AG10803 (cell line): ENCODE measurements around the gene CREBRF.
"Not testable (repeated sequence)": the region's sequence is repeated elsewhere in the genome, so short reads cannot be mapped to it uniquely, and the experiment has no call there.

ENCODE experiments used
- DNase-seq: peaks from one replicate; pipeline ENCODE4 v3.0.0; 2010; ENCODE audit warnings: low read depth
- H3K4me3 ChIP-seq: 2 replicates; pipeline ENCODE4 v1.5.1; 2011; ENCODE audit warnings: mild to moderate bottlenecking, low read length, control low read depth
- TF ChIP-seq, protein P1 (sequence below): conservative IDR thresholded peaks from 2 replicates; pipeline ENCODE4 v1.5.1; 2011; ENCODE audit warnings: mild to moderate bottlenecking, low read length, control low read depth, inconsistent platforms

The CREBRF gene

DNA sequence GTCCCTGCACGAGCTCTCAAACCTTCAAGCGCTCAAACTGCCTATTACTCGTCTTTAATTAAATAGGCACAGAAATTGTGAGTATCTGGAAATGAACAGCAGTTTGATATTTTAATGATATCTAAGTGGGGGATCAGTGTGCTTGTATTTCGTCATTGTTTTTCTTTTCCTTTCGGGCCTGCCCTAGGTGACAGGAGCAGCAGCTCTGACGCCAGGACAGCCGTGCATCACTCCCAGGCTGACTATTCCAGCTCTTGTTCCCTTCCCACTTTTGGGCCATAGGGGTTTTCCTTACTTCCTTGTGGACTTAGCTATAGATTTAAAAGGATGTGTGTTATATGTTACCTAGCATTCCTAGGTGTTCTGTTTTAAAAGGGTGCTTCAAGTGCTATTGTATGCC, 97.7 kb downstream of the CREBRF start:
- no peak overlapping the region for H3K4me3 ChIP-seq
- TF ChIP-seq, protein P1, sequence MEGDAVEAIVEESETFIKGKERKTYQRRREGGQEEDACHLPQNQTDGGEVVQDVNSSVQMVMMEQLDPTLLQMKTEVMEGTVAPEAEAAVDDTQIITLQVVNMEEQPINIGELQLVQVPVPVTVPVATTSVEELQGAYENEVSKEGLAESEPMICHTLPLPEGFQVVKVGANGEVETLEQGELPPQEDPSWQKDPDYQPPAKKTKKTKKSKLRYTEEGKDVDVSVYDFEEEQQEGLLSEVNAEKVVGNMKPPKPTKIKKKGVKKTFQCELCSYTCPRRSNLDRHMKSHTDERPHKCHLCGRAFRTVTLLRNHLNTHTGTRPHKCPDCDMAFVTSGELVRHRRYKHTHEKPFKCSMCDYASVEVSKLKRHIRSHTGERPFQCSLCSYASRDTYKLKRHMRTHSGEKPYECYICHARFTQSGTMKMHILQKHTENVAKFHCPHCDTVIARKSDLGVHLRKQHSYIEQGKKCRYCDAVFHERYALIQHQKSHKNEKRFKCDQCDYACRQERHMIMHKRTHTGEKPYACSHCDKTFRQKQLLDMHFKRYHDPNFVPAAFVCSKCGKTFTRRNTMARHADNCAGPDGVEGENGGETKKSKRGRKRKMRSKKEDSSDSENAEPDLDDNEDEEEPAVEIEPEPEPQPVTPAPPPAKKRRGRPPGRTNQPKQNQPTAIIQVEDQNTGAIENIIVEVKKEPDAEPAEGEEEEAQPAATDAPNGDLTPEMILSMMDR = no peak
- DNase-seq = no peak

DNA sequence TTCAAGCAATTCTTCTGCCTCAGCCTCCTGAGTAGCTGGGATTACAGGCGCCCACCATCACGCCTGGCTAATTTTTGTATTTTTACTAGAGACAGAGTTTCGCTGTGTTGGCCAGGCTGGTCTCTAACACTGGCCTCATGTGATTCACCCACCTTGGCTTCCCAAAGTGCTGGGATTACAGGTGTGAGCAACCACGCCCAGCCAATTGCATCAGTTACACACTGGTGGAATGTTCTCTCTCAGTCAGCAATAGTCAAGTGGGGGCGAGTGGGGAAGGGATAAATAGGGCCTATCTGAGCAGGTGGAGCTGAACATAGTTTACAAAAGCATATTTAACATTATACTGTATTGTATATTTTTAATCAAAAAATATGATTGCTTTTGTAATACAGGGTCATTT, 98.5 kb downstream of the CREBRF start:
- not testable (repeated sequence) for H3K4me3 ChIP-seq, DNase-seq

DNA sequence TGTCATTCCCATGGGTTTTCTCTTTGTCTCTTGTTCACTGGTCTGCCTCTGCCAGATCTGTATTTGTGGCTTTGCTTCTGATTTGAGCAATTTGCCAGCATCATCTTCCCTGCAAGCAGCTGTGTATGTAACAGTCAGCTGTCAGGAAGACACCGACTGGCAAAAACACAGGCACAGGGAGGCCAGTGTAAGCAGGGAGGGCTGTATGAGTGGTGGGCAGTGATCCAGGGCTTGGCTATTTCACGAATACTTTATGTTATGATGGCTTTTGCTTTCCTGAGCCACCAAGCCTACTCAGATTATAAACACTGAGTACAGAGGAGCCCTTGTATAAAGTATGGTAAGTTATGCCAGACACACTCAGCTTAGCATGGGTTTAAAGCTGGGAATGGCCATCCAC, 99.8 kb downstream of the CREBRF start:
- no peak for DNase-seq
- H3K4me3 ChIP-seq = no peak overlapping the region
- TF ChIP-seq, protein P1 = no peak

DNA sequence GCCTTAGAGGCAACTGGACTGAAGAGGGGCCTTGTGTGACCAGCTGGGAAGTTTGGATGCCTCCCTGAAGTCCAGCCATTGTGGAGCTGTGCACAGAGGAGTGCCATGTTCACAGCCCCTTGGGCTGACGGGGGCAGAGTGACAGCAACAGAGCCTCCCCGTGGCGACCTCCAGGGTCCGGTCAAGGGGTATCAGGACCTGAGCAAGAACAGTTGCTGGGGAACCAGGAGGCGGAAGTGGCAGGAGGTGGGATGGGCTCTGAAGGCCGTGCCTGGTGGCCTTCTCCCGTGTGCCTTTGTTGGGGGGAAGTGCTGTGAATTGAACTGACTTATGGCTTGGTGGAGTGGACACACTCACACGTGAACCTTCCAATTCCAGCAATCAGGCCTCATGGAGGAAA, 102.2 kb downstream of the CREBRF start:
- H3K4me3 ChIP-seq = no peak overlapping the region
- TF ChIP-seq, protein P1 = no peak
- DNase-seq = no peak

DNA sequence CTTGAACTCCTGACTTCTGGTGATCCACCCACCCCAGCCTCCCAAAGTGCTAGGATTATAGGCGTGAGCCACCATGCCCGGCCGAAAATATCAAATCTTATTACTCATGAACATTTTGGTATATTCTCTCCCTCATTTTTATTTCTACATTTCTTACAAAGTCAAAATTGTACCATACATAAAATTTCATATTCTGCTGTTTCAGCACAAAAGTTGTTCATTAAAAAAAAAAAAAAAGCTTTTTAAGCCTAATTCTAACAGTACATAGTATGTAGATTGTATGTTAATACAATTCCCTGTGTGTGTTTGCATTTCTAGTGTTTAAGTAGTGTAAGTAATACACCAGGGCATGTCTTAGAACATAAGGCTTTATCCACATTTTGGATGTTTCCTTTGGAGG, 103.1 kb downstream of the CREBRF start:
- H3K4me3 ChIP-seq = no peak overlapping the region
- TF ChIP-seq, protein P1 = no peak
- DNase-seq = no peak

DNA sequence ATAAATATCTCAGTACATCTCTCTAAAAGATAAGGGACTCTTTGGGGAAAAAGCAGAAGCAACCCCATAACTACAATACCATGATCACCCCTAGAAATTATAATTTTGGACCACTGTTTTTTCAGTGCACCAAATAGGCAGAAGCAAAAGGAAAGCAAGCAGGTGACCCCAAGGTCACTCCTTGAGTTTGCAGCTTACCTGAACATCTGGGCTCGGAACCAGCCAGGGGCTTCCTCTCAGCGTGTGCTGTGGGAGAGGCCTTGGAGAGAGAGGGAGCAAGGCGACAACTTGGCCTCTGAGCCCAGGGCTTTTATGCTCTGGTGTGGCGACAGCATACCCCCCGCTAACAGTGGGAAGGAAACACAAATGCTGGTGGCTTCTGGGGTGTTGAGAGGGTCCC, 105.0 kb downstream of the CREBRF start:
- no peak for DNase-seq
- TF ChIP-seq, protein P1 = no peak
- no peak overlapping the region for H3K4me3 ChIP-seq

DNA sequence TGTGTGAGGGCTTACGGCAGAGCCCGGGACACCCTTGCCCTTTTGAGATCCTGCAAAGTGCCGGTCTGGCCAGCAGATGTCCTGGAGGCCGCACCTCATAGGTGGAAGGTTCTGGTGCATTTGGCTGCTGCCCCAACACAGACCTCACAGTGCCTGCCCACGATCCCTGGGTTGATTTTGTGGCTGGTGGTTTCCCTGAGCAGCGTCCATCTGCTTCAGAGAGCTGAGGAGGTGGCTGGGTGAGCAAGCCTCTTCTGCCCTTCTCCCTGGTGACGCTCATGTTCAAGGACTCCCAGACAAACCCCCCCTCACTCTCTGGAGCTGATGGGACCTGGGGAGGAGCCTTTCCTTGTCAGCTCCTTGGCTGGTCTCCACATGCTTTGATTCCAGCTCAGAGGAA, 107.1 kb downstream of the CREBRF start:
- TF ChIP-seq, protein P1 = no peak
- no peak for DNase-seq
- no peak overlapping the region for H3K4me3 ChIP-seq

DNA sequence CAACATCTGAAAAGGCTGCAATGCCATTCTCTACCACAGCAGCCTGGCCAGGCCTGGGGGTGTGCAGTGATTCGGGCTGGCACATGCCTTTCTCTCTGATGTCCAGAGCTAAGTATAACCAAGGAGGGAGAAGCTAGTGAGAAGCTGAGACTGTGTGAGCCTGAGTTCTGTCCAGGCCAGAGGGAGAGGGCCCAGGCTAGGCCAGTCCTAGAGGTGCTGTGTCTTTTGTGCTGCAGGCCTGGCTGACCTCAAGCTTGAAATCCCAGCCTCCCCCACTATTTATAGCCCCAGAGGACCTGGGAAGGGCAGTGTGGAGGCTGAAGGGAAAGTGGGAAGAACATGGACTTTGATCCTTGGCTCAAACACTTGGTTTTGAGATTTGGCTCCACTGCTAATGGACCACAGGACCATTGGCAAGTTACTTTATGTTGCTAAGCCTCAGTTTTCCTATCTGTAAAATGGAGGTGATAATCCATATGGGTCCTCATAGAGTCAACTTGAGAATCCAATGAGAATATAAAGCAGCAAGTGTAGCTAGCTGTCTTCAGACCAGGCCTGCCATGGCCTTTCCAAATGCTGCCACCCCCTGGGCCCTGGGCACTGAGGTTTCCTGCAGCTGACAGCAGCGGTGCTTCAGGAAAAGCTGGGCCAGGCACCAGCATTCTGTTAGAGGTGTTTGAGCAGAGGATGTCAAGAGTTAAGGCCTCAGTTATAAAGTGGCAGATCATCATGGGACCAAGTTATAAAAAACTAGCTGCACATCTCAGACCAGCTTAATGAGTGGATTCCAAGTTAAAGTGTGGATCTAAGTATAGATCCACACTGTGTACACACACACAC, 109.2 kb downstream of the CREBRF start:
- no peak overlapping the region for H3K4me3 ChIP-seq
- DNase-seq = no peak
- TF ChIP-seq, protein P1 = no peak
